Choroid plexus epithelial cell (primary cell): ENCODE data around the gene KCTD10.

Source experiments
- DNase-seq: peaks from one replicate; pipeline ENCODE4 v3.0.0-alpha.2; 2010; ENCODE audit warnings: low read depth
- H3K4me3 ChIP-seq: 2 replicates; pipeline ENCODE4 v1.5.1; 2011; ENCODE audit warnings: low read depth, mild to moderate bottlenecking, control low read depth, low read length, moderate library complexity
- TF ChIP-seq, protein P1 (sequence below): conservative IDR thresholded peaks from 2 replicates; pipeline ENCODE4 v1.5.1; 2011; ENCODE audit warnings: low read depth, mild to moderate bottlenecking, control low read depth, inconsistent platforms, low read length, moderate library complexity

Gene KCTD10

DNA sequence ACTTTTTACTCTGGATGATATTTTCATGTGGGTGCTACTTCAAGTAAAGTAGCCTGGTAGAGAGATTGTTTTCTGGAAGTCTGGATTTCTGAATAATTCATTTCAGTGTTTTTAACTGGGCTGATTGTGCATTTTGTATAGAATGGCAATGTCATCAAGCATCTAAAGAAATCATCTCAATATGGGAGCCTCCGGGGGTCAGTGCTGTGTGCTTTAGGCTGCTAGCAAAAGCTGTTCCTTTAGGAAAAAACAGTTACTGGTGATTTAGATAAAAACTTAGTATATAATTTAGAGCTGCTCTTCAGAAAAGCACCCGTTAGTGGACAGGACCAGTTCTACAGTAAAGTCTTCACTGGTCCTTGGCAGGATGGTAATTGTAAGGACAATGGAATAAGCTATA lies 5.4 kb upstream of the KCTD10 start:
- no peak for DNase-seq
- H3K4me3 ChIP-seq, result no peak overlapping the region
- TF ChIP-seq, protein P1, sequence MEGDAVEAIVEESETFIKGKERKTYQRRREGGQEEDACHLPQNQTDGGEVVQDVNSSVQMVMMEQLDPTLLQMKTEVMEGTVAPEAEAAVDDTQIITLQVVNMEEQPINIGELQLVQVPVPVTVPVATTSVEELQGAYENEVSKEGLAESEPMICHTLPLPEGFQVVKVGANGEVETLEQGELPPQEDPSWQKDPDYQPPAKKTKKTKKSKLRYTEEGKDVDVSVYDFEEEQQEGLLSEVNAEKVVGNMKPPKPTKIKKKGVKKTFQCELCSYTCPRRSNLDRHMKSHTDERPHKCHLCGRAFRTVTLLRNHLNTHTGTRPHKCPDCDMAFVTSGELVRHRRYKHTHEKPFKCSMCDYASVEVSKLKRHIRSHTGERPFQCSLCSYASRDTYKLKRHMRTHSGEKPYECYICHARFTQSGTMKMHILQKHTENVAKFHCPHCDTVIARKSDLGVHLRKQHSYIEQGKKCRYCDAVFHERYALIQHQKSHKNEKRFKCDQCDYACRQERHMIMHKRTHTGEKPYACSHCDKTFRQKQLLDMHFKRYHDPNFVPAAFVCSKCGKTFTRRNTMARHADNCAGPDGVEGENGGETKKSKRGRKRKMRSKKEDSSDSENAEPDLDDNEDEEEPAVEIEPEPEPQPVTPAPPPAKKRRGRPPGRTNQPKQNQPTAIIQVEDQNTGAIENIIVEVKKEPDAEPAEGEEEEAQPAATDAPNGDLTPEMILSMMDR, result no peak

DNA sequence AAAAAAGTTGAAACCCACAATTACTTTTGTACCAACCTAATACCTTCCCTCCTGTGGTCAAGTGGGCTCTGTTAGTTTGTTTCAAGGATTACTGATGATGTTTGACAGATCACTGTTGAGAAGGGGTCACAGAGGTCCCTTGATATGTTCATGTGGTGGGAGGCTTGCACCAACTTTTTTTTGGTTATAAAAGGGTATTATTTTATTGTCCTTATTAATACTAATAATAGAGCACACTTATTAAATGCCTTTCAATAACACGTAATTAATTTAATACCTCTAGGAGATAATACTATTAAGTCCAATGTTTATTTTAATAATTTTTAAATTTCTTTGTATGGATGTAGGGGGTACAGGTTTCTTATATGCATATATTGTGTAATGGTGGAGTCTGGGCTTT lies 4.8 kb upstream of the KCTD10 start:
- DNase-seq, result no peak
- H3K4me3 ChIP-seq, result no peak overlapping the region
- TF ChIP-seq, protein P1, result no peak

GRCh38 chr12:109480356-109480755 lies 3.3 kb upstream of the KCTD10 start:
- TF ChIP-seq, protein P1, result no peak
- DNase-seq, result no peak
- no peak overlapping the region for H3K4me3 ChIP-seq

- no peak for DNase-seq
- TF ChIP-seq, protein P1, result no peak
- H3K4me3 ChIP-seq, result no peak overlapping the region
These were observed 2.7 kb upstream of the KCTD10 start for GRCh38 chr12:109479761-109480160.

DNA sequence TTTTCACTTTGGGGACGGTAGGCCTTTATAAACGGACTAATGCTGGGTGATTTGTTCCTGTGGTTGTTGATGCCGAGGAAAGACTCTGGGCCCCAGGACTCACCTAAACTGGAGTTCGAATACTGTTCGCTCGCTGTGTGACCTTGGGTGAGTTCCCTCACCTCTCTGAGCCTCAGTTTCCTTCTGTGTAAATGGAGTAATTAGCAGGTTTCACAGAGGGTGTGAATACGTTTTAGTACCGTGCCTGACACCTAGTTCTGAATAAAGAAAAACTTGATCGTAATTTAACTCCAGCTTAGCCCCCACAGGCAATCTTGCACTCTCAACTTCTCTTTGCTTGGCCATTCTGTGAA lies 839 bp upstream of the KCTD10 start:
- TF ChIP-seq, protein P1, result no peak
- peak overlapping the region; percentile 68 for H3K4me3 ChIP-seq
- DNase-seq, result no peak

DNA sequence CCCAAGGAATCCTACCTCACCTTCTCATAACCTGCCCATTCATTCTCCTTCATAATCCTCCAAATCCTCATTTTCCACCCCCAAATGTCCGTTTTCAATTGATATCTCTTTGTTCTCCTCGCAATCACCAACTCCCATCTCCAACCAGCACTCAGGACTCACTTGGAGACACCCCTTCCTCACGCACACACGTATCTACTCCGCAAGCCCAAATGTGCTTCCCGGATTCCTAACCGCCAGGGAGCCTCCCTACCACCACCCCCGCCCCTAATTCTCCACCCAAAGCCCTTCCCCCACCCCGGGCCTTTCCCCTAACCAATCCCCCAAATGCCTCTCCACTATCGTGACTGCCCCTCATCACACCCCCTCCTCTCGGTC lies 304 bp downstream of the KCTD10 start:
- H3K4me3 ChIP-seq, result peak overlapping the region; percentile 68
- TF ChIP-seq, protein P1, result no peak
- DNase-seq, result no peak

DNA sequence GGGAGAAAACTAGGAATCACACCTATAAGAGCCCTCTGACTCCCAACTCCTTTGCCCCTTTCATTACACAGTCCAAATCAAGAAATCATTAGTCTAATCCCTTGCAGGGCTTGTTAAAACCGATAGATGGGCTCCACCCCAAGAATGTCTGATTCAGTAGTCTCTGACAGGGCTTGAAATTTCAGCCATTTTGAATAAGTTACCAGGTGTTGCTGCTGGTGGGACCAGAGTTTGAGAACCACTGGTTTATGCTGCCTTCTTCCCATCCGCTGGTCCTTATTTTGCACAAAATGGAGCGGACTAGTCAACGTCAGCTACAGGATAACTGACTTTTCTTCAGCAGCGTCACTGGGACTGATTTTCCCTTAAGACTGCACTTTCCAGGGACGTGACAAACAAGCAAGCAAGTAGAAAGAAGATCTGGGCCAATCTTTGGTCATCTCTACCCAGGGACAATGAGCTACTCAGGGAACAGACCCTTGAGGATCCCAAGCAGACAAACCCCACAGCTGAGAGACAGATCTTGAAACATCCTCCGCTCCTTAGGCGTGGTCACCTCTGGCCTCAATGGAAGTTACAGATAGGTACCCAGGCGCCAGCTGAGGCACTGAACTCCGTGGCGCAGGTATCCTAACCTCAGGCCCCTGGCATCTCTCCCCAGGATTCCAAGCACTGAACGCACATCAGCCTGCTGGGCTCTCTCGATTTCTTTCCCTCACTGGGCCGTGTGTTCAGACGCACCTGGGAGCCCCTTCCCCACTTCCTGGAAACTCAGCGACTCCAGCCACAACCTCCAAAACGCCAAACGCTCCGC lies 900 bp downstream of the KCTD10 start:
- no peak for DNase-seq
- TF ChIP-seq, protein P1, result no peak
- peak overlapping the region; percentile 68 for H3K4me3 ChIP-seq
